PFSK-1 (cell line): ENCODE results near the gene YIF1B.

Source experiments
- FOXP2 ChIP-seq: optimal IDR thresholded peaks from 2 replicates; pipeline ENCODE3; 2011; ENCODE audit warnings: borderline replicate concordance, control low read depth, inconsistent platforms; ENCODE audit not compliant: insufficient read depth; ENCODE audit errors: extremely low read length, extremely low read depth
- POLR2AphosphoS5 ChIP-seq: IDR thresholded peaks from 2 replicates; pipeline ENCODE4 v1.6.1; 2012; ENCODE audit warnings: low read depth, mild to moderate bottlenecking, control low read depth, low read length, moderate library complexity
- SIN3A ChIP-seq: IDR thresholded peaks from 2 replicates; pipeline ENCODE4 v1.6.1; 2012; ENCODE audit warnings: mild to moderate bottlenecking, low read length, moderate library complexity, borderline replicate concordance; ENCODE audit not compliant: insufficient read depth
- TAF1 ChIP-seq: IDR thresholded peaks from 2 replicates; pipeline ENCODE4 v1.6.1; 2012; ENCODE audit warnings: low read length, control low read depth, borderline replicate concordance; ENCODE audit not compliant: insufficient read depth
- TF ChIP-seq, protein P1 (sequence below), 2 experiments: IDR thresholded peaks; 2 replicates each; pipeline versions ENCODE4 v1.6.1 to v1.8.0; 2011 to 2012; ENCODE audit warnings: low read depth in 2 of 2, low read length in 2 of 2, control low read depth in 1 of 2, inconsistent platforms in 1 of 2, mild to moderate bottlenecking in 1 of 2, moderate library complexity in 1 of 2; ENCODE audit not compliant: insufficient read depth in 1 of 2

YIF1B gene

DNA sequence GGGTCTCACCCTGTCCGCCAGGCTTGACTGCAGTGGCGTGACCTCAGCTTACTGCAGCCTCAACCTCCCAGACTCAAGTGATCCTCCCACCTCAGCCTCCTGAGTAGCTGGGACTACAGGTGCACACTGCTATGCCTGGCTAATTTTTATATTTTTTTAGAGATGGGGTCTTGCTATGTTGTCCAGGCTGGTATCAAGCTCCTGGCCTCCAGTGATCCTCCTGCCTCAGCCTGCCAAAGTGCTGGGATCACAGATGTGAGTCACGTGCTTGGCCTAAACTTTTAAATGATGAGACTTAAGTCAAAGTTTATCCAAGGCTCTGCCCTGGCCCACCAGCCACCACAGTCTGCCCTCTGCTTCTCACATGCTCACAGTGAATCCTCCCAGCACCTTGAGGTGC is 9.5 kb downstream of the YIF1B start:
- TF ChIP-seq TAF1 = no peak
- TF ChIP-seq, protein P1, sequence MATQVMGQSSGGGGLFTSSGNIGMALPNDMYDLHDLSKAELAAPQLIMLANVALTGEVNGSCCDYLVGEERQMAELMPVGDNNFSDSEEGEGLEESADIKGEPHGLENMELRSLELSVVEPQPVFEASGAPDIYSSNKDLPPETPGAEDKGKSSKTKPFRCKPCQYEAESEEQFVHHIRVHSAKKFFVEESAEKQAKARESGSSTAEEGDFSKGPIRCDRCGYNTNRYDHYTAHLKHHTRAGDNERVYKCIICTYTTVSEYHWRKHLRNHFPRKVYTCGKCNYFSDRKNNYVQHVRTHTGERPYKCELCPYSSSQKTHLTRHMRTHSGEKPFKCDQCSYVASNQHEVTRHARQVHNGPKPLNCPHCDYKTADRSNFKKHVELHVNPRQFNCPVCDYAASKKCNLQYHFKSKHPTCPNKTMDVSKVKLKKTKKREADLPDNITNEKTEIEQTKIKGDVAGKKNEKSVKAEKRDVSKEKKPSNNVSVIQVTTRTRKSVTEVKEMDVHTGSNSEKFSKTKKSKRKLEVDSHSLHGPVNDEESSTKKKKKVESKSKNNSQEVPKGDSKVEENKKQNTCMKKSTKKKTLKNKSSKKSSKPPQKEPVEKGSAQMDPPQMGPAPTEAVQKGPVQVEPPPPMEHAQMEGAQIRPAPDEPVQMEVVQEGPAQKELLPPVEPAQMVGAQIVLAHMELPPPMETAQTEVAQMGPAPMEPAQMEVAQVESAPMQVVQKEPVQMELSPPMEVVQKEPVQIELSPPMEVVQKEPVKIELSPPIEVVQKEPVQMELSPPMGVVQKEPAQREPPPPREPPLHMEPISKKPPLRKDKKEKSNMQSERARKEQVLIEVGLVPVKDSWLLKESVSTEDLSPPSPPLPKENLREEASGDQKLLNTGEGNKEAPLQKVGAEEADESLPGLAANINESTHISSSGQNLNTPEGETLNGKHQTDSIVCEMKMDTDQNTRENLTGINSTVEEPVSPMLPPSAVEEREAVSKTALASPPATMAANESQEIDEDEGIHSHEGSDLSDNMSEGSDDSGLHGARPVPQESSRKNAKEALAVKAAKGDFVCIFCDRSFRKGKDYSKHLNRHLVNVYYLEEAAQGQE (IDR thresholded peaks at IDR 0.05; ENCODE audit: insufficient read depth in 1 of 2, low read depth in 2 of 2, low read length in 2 of 2) = no peak
- TF ChIP-seq FOXP2 = no peak
- TF ChIP-seq SIN3A = no peak
- no peak for TF ChIP-seq POLR2AphosphoS5

DNA sequence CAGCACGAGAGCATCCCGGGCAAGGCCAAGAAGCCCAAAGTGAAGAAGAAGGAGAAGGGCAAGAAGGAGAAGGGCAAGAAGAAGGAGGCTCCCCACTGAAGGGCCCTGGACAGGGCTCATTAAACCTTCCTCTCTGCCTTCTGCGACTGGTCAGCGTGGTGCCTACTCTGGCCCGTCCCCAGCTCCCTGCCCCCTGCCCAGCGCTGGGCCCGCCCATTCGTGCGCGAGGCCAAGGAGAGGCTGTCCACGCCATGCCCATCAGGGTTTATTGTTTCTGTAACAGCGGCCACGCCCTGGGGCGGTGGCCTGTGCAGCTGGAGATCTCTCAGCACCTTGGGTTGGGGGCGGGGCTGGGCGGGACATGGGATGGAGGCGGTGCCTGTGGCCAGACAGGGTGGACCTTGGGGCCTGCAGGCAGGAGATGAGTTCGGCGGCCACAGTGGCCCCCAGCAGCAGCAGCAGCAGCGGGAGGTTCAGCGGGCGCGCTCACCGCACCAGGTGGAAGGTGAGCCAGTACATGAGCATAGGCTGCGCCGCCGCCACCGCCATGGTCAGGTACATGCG is 10.8 kb downstream of the YIF1B start:
- TF ChIP-seq POLR2AphosphoS5 (no peak), FOXP2 (no peak)

DNA sequence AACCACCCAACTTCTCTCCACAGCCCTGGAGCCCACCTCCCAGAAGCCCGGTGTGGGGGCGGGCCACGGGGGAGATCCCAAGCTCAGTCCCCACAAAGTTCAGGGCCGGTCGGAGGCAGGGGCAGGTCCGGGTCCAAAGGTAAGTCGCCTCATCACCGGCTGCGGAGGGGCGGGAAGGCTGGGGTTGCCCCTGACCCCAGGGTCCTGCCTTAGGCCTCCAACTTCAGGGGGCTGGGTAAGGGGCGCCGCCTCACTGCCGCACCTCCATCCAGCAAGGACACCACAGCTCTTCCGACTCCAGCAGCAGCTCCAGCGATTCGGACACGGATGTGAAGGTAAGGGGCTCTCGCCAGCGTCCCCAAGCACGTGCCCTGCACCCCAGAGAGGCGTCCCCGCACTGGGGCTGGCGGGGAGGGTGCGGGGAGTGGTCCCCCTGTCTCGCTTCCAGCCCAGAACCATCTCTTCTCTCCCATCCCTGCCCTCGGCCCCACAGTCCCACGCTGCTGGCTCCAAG is 11.3 kb downstream of the YIF1B start:
- TF ChIP-seq SIN3A = no peak
- TF ChIP-seq FOXP2 = no peak
- TF ChIP-seq TAF1 = no peak
- no peak for TF ChIP-seq POLR2AphosphoS5
- TF ChIP-seq, protein P1 (IDR thresholded peaks at IDR 0.05; ENCODE audit: insufficient read depth in 1 of 2, low read depth in 2 of 2, low read length in 2 of 2) = no peak

DNA sequence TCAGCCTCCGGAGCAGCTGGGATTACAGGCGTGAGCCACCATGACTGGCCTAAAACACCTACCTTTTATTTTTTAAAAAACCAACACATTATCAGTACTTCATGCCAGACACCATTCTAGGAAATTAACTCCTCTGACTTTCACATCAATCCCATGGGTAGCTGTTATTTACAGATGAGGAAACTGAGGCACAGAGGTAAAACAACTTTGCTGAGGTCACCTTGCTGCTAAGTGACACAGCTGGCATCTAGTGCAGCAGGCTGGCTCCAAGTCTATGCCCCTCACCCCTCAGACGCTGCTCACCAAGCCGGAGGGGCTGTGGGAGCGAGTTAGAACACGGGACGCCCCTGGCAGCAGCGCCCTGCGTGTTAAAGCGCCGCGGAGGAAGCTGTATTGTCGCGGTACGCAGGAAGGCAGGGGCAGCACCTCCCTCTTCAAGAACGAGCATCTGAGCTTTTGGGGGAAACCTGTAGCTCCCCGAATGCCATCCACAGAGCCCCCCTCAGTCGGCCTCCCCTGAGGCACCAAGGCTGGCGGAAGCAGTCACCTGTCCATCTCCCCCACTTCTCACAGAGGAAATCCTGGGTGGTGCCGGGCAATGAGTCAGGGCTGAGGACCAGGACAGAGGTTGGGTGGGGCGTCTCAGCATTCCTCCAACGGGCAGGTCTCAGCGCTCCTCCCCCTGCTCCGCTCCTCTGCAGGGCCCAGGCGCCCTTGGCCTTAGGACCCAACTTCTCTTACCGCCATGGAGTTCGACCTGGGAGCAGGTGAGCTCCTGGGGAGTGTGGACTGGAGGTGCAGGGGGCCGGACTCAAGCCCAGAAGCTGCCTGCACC is 12.0 kb downstream of the YIF1B start, which contains the start of gene C19orf33:
TSS of gene C19orf33 (plus strand) at position 735 of the 835 bp plus-strand sequence. CDS start at position 746, 11 bp downstream.
- TF ChIP-seq, protein P1 (IDR thresholded peaks at IDR 0.05; ENCODE audit: insufficient read depth in 1 of 2, low read depth in 2 of 2, low read length in 2 of 2) = no peak
- TF ChIP-seq POLR2AphosphoS5 (no peak), TAF1 (no peak), FOXP2 (no peak), SIN3A (no peak)

DNA sequence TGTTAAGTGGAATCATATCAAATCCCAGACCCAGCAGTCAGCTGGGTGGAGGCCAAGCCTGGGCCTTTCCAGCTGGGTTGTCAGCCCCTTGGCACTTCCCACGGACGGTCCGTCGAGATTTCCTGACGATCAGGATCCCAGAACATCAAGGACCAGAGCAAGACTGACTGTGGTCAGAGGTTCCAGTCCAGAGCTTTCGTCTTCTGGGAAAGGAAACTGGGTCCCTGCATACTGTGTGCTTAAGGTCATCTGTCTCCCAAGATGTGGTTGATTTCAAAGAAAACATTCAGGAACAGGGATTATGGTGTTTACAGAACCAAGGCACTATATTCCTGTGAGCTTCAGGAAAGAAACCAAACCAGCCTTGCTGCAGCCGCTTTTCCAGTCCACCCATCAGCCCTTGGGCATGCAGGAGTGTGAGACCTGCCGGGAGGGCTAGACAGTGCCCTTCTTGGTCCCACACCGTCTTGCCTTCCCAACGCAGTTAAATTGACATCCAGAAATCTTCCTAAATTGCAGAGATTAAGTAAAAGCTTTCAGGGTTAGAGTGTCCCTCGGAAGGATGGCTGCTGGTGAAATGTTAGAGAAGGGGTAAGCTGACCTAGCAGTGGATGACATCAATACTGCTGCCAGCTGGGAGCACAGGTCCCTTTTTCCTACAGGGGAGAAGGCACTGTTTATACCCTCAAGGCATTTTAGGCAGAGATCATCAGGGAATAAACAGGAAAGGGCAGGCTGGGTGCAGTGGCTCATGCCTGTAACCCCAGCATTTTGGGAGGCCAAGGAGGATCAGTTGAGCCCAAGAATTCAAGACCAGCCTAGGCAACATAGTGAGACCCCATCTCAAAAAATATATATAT is 16.7 kb downstream of the YIF1B start:
- TF ChIP-seq SIN3A (no peak), TAF1 (no peak), POLR2AphosphoS5 (no peak), FOXP2 (no peak)
